ENCODE measurements around the gene PARD3.
"Not testable (repeated sequence)": the region's sequence is repeated elsewhere in the genome, so short reads cannot be mapped to it uniquely, and the experiment has no call there.

The PARD3 gene

DNA sequence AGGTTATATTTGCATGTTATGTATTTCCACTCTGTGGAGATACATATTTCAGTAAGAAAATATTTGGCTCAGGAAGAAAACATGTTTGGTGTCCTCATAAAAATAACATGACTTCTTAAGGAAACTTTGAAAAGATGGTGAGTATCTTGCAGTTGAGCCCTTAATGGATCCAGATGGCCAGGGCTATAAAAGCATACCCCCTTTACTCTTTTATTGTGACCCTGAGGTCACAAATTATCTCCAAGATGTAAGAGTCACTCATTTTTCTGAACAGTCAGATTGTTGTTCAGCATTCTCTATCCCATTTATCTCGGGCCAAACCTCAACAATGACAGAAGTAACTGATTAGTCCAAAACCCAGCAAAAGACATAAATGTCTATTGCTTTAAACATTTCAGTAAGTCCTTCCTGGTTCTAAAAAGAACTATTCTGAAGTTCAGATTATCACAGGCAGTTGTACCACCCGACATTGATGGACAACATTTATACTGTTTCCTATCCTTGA, 539.4 kb downstream of the PARD3 start:
- no peak for DNase-seq

DNA sequence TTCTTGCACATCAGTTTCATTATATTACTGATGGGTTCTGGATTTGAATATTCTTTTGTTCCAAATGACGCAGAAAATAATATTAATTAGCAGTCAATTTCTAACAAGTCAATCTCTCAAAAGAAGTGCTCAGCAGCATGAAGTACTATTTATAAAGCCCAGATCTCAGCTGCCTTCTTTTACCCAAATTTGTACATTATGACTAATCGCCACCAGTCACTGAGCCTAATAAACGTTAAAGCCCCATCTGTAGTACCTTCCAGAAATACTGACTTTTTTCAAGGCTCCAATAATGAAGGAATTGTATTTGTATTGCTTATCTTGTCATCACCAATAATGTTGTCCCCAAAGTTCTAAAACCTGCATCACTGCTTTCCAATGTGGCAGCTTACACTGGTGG, 540.2 kb downstream of the PARD3 start:
- no peak for DNase-seq

DNA sequence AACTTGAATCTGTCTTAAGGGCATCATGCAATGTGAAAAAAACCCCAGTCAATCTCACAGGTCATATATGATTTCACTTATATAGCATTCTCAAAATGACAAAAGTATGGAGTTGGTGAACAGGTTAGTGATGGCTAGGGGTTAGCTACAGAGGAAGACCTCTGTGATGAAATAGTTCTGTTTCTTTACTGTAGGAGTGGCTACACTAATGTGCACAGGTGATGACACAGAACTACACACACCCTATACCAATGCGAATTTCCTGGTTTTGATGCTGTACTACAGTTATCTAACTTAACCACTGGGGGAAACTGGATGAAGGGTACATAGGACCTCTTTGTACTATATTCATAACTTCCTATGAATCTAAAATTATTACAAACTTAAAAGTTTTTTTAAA, 541.8 kb downstream of the PARD3 start:
- no peak for DNase-seq

DNA sequence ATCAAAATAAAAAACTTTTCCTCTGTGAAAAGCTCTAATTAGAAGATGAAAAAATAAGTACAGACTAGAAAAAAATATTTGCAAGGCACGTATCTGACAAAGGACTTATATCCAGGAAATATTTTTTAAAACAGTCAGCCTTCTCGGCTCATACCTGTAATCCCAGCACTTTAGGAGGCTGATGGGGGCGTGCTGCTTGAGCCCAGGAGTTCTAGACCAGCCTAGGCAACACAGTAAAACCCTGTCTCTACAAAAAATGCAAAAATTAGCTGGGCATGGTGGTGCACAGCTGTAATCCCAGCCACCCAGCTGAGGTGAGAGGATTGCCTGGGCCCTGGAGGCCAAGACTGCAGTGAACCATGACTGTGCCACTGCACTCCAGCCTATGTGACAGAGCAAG, 542.8 kb downstream of the PARD3 start:
- no peak for DNase-seq

DNA sequence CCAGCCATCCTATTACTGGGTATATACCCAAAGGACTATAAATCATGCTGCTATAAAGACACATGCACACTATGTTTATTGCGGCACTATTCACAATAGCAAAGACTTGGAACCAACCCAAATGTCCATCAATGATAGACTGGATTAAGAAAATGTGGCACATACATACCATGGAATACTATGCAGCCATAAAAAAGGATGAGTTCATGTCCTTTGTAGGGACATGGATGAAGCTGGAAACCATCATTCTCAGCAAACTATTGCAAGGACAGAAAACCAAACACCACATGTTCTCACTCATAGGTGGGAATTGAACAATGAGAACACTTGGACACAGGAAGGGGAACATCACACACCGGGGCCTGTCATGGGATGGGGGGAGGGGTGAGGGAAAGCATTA, 546.7 kb downstream of the PARD3 start:
- not testable (repeated sequence) for DNase-seq

DNA sequence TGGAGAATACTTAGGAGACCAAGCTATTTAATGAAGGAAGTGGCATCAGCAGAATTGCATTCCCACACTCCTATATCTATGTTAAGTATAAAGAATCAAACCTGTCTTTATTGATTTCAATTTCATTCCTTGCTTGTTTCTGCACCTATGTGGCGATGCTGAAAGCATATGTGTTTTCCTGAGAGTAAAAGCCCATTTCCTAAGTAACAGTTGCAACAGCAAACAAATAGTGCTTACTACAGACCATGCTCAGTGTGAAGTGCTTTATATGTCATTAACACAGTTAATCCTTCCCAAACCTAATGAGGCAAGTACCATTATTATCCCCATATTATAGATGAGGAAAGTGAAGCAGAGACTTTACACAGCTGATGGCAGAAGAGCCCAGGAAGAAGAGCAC, 552.1 kb downstream of the PARD3 start:
- no peak for DNase-seq

DNA sequence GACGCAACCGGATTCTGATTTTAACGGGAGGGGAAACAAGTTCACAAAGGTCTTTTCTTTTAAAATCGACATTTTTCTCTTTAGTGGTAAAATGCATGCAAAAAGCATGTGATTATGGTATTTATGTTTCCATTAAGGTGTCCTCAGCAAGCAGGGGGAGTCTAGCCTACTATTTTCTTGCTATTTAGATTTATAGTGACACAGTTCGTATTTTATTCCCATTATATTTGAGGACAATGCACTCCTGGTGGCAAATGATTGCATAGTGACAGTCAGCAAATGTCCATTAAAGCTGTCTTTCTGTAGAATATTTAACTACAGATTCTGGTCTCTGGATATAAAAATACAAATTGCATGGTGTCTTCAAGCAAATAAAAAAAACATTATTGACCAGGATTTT, 554.2 kb downstream of the PARD3 start:
- DNase-seq: no peak

DNA sequence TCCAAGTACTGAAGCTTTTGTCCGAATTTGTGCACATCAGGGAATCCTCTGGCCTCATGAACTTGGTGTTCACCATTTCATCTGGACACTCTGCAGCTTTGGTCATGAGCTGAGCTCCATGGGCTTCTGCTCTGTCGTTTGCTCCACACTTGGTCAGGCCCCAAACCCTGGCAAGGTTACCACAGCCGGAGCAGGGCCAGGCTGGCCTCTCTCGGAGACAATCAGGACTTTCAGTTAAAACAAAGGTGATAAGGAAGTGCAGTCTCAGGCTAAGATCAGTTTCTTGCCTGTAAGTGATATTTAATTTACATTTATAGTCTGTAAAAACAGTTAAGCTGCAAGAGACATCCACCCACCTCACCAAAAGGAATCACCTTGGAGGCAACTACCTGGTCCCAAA, 558.9 kb downstream of the PARD3 start:
- no peak for DNase-seq

DNA sequence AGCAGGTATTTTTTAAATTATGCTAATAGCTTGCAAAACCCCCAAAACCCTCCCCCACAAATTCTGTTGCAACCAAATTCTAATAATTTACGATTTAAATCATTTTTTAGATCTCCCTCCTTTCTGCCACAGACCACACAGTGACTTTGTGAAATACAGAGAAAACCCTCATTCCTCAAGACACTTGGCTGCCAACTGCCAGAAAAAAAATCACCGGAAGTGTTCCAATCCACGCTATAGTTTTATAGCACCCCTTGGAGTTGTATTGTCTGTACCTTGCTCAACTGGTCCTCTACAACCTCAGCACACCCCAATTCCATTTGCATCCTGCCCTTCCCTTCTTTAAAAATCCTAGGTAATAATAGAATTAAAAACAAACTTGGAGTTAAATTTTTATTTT, 560.1 kb downstream of the PARD3 start:
- no peak for DNase-seq

DNA sequence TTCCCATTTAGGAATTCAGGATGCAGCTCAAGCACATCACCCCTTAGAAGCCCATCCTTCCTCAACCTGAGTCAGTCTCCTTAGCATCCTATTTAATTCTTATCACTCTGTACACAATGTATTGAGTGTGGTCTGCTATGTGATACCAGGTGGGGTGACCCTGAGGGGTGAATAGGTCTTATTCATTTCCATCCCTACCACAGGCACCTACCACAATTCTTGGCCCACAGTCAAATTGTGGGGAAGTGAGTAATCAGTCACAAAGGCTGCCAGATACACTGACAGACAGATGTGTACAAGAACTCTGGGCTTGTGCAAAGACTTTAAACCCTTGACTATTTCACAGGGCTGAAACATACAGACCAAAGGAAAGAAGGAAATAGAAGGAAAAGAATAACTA, 560.5 kb downstream of the PARD3 start:
- no peak for DNase-seq

DNA sequence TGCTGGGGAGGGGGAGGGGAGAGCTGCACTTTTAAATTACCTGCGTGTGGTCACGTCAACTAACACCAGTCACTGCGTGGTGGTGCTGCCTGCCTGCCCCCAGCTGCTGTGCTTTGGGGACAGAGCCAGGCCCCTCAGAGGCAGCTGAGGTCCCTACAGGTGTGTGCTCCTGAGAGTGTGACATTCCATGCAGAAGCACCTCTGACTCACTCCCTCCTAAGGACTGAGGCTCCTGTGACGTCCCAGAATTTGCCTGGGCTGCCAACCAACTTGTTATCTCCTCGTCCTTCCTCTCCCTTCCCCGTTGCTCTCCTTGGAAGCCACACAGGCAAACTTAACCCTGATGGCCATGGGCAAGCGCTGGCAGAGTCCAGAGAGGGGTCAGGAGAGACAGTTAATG, 563.0 kb downstream of the PARD3 start:
- no peak for DNase-seq

DNA sequence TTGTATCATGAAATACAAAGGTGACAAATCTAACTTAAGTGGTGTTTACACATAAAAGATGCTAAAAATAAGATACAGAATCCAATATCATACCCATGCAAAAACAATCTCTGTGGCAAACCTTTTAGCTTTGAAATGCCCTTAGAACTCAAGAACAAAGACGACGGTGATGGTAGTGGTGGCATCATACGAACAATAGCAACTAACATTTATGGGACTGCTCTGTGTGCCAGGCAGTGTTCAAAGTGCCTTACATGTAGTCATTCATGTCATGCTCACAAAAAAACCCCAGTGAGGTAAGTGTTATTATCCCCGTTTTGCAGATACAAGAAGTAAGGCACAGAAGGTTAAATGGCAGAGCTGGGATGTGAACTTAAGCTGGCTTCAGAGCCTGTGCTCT, 563.9 kb downstream of the PARD3 start:
- no peak for DNase-seq

DNA sequence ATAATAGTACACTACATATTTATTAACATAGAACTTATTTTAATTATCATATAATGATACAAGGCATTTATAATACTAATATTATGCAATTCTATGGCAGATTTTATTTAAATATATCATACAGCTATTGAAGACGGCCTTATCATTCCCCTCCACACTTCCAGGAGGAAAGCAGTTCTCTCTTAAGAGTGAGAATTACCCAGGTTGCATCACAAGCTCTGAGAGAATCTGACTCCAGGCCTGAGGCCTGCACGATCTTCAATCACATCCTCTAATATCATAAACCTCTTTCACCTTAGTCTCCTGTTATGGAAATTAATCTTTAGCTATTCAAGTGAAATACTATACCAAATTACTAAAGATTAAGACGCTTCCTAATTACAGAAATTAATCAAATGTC, 564.4 kb downstream of the PARD3 start:
- no peak for DNase-seq

DNA sequence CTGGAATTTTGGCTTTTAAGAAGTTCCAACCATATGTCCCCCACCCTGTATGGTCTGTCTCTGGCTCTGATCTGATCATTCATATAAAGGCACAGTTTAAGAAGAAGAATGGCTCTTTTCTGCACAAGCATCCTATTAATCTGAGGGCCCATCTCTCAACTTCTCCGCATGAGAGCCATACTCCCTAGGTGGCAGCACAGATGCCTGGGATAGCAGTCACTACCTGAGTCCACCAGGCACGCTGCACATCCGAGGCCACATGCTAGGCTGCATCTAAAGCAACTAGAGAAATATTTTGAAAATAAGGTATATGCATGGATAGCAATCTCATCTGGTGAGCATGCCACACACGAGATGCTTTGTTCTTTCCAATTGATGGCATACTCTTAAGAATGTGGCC, 565.5 kb downstream of the PARD3 start:
- DNase-seq: no peak

DNA sequence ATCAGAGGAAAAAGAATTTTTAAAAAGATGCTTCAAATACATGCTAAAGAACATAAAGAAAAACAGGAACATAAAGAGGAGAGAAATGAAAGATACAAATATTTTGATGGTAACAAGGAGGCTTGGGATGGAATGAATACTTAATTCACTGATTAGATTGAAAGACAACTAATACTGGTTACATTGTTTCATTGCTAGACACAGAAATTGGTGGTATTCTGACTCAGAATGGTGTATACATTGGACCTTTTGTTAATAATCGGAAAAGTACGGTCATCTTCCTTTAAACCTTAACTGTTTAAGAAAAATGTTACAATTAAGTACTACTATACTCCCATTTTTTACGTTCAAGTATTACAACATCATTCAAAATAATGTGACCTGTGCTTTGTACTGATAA, 567.5 kb downstream of the PARD3 start:
- DNase-seq: no peak

DNA sequence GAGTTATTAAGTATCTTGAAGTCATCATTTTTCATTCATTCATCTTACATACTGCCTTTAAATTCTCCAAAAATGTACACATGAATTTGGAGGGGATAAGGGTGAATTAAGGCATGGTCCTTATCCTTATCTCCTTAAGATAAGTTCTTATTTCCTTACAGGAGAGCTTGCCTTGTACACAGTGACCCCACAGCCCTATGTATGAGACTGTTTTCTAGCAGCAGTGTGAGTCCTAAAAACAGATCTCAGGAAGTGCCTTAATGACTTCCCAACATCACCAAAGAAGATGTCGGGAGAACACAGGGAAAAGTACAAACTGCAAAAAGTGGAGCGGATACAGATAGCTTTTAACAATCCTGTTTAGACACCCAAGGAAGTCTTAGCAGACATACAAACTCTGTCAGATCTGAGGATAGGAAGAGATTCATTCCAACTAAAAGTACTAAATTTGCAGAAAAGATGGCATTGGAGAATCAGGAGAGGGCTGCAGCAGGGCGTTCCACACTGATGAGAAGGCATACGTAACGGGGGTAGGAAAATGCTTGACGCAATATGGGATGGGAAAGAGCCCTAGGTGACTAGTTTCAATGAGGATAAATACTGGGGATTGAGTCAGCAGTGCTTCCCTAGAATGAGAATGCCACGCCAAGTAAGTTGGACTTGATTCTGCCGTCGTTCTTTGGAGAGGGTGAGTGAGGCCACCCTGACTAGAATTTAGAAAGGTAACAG, 570.2 kb downstream of the PARD3 start:
- no peak for DNase-seq

DNA sequence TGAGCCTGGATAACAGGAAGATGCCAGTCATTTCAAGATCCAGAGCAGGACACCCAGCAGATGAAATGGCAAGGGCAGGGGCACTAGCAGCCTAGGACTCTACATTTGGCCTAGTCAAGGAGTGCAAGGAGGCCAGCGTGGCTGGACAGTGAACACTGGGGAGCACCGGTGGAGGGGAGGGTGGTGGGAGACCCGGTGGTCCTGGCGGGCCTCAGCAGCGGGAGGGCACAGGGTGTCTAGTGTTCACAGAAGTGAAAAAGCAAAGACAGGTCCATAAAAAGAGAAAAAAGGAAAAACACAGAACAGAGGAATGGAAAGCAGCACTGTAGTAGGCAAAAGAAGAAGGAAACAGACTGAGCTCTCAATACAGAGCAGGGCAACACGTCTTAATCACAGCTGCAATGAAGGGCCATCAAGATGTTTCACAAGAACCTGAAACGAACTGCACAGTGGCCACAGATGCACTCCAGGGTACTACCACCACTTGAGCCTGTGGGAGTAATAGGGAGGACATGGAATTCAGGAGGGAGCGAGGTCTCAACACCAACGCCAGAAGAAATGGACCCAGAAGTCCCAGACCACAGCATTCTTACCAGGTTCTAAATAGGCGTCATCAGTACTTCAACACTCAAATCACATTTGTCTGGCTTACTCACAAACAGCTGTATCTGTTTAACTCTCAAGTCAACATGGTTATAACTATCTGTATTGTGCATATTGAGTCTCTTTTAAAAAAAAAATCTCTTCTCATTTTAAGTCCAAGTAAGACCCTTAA, 573.7 kb downstream of the PARD3 start:
- DNase-seq: no peak

DNA sequence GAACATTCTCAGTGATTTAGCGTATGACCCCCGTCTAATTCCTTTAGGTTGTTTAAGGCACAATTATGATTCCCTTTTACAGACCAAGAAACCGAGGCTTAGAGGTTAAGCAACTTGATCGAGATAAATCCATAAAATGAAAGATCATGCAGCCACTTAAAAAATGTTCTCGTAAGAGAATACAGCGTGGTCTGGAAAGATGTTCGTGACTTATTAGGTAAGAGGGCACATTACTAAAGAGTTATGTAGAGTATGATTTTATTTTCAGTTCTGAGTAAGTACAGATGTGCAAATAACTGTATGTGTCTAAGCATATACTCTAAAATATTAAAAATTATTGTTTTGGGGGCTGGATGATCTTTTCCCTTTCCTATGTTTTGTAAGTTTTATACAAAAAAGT, 575.1 kb downstream of the PARD3 start:
- no peak for DNase-seq

DNA sequence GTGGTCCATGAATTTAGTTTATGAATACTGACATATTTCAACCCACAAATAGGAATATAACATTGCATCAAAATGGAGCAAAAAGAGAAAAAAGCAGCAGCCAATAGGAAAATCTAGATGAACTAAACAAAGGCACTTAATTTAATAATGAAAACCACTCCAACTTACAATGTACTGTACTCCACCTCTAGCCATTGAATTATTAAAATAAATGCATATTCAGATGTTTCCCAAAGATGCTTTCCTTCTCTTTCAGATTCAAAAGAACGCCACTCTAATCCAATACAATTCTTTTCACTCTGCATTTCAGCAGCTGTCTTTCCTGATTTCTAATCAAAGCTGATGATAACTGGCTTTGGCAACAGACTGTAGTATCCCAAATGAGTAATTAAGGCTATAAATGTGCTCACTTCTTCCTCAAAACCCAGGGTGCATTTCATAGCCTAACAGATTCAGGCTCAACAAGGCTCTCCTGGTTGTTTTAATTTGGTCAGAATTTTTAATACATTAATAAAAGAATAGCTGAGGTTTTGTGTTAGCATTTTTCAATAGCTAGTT, 577.1 kb downstream of the PARD3 start:
- no peak for DNase-seq

DNA sequence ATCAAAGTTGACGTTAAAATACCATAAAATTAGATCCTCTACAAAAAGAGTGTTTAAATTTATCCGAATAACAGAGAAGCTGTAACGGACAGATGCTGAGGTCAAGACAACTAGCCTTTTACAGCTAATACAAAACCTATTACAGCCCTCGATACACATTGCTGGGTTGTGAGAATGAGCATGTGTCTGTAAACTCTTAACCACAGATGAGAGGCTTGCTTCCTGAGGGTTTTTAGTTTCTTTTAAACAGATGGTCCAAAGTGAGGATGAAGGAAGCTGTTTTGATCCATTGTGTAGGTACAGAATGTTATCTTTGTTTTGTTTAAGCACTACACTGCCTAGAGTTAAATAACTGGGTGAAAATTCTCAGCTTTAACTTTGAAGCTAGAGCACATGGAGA, 578.2 kb downstream of the PARD3 start:
- DNase-seq: peak; percentile 22

DNA sequence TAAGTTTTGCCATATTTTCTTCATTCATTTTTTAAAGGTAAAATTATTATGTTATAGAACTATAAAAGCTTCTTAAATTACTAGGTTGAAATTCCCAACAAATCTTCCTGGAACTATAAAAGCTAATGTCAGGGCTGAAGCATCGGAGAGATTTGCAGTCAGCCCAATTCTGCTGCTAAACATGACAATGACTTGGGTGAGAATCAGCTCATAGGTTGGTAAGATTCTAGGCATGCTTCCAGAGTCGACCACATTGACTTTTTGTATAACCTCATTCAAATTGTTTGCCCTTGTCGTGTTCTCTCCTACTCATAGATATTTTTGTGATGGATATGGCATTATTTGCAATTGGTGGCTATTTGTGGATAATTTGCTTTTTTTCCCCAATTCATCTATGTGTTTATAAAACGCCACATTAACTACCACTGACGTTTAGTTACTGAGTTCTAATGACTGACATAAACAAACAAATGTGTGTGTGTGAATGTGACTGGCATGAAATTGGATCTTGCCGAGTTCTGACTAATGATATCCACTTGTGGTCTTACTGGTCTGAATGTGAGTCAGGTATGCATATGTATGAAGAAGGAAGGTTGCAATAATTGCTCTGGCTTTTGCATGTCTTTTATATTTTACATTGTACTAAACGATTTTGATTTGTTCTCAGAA, 579.8 kb downstream of the PARD3 start:
- no peak for DNase-seq

DNA sequence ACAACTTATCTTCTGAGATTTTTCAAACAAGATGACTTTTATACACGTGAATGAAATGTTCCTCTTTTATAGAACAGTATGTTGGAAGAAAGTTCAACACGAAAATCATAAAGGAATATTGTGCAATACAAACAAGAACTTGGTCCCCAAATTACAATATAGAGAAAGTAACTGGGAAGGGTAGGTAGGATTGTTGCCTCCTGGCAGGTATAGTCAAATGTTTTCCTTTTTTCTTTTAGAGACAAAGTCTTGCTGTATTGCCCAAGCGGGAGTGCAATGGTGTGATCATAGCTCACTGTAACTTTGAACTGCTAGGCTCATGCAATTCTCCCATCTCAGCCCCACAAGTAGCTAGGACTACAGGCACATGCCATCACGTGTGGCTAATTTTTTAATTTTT, 582.6 kb downstream of the PARD3 start:
- DNase-seq: no peak

DNA sequence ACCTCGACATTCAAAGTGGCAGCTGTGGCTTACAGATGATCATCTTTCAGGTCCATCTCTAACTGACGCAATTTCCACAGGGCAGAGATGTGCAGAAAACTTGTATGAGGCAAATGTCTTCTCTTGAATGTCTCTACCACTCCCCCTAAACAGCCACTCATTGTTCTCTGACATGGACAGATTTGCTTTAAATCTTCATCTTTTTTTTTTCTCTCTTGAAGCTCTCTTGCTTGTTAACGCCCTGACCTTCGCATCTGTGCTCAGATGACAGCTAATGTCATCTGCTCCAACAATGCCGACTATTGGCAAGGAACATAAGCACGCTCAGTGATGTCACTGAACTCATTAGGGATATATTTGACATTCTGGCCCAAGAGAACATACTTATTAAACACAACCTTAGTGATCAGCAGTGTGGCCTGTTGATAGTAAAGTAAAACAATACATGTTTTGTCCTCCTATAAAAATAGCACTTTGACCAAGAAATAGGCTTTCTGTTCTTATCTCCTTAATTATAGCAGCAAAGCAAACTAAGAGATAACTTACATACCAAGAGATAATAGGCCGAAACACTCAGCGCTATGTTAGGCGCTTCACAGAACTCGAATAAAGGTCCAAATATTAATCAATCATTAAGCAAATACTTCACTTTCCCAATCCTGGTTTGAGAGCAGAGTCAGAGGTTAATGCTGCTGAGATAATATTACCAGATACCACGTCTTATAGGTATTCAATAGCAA, 583.5 kb downstream of the PARD3 start:
- no peak for DNase-seq
